HUES64 (cell line): Measurements from ENCODE around the gene AK9. TPM values are rescaled to one million over a fixed set of nuclear protein-coding genes. Genes with fewer than 3 reads are reported as not detected.
"Not testable (repeated sequence)": the region's sequence is repeated elsewhere in the genome, so short reads cannot be mapped to it uniquely, and the experiment has no call there.

Experiments
- H3K27ac ChIP-seq: 2 replicates; pipeline ENCODE4 v1.7.0; 2013; ENCODE audit warnings: low read depth, low read length, inconsistent platforms
- H3K27me3 ChIP-seq: 2 replicates; pipeline ENCODE4 v1.6.1; 2013; ENCODE audit warnings: mild to moderate bottlenecking, low read length; ENCODE audit not compliant: insufficient read depth
- H3K36me3 ChIP-seq: 2 replicates; pipeline ENCODE4 v1.6.1; 2013; ENCODE audit warnings: mild to moderate bottlenecking, low read length; ENCODE audit not compliant: insufficient read depth
- H3K4me1 ChIP-seq: 2 replicates; pipeline ENCODE4 v1.6.1; 2013; ENCODE audit warnings: mild to moderate bottlenecking, low read length, moderate library complexity; ENCODE audit not compliant: insufficient read depth
- H3K4me3 ChIP-seq: 2 replicates; pipeline ENCODE4 v1.5.1; 2013; ENCODE audit warnings: mild to moderate bottlenecking, low read length, moderate library complexity
- H3K9ac ChIP-seq: 2 replicates; pipeline ENCODE4 v1.6.1; 2013; ENCODE audit warnings: mild to moderate bottlenecking, low read depth, low read length
- H3K9me3 ChIP-seq: 2 replicates; pipeline ENCODE4 v1.6.1; 2013; ENCODE audit warnings: low read depth, low read length; ENCODE audit not compliant: insufficient read depth
- WGBS: fragments of 150-250, 120-280 bp; methylation state at CpG from one replicate; pipeline ENCODE4 v1.1.7; 2013; ENCODE audit warnings: missing lambda C conversion rate; 5-methylcytosine and 5-hydroxymethylcytosine counted together
- polyA plus RNA-seq, 2 experiments: library from polyadenylated mRNA; stranded (reverse); fragments of 50-300 nt; gene quantifications; one replicate each; pipeline ENCODE4 v1.2.3, GENCODE V29; 2013

Gene AK9
- 2.1 TPM for polyA plus RNA-seq (2013, experiment 1 of 2)
- polyA plus RNA-seq (2013, experiment 2 of 2) = 3.4 TPM

GRCh38 chr6:109690737-109691621, at the start of gene AK9, which contains the start of gene FIG4:
Gene AK9, minus strand, starts transcription at chr6:109691202. Its CDS starts 15,457 bp downstream, at chr6:109675745.
Gene FIG4, plus strand, starts transcription at chr6:109691296. Its CDS starts 140 bp downstream, at chr6:109691436.
- no peaks in the 10 kb centered on the region for H3K27me3 ChIP-seq
- H3K9me3 ChIP-seq = no peaks in the 10 kb centered on the region
- peak within 1 kb of the TSS; percentile 86 for H3K4me3 ChIP-seq
- peak within 1 kb of the TSS; percentile 65 for H3K9ac ChIP-seq
- peak within 1 kb of the TSS; percentile 86; the same call in 1 of the 2 replicates for H3K27ac ChIP-seq
- peaks cover 4% of the 10 kb centered on the region; the same call in 1 of the 2 replicates for H3K36me3 ChIP-seq
- under 1% methylated on average over 47 of the region's 47 CpGs for WGBS
- H3K4me1 ChIP-seq = no peaks in the 10 kb centered on the region

GRCh38 chr6:109740787-109741186, 49.8 kb upstream of the AK9 start:
- 96% methylated on average over 7 of the region's 7 CpGs for WGBS
- H3K9me3 ChIP-seq = no peaks in the 10 kb centered on the region
- no peak overlapping the region for H3K9ac ChIP-seq
- H3K4me1 ChIP-seq = peaks cover 22% of the 10 kb centered on the region
- H3K36me3 ChIP-seq = peaks cover 10% of the 10 kb centered on the region
- H3K27ac ChIP-seq = no peak overlapping the region
- H3K27me3 ChIP-seq = no peaks in the 10 kb centered on the region
- H3K4me3 ChIP-seq = no peak overlapping the region

GRCh38 chr6:109739686-109740085, 48.7 kb upstream of the AK9 start:
- no peaks in the 10 kb centered on the region for H3K9me3 ChIP-seq
- H3K4me3 ChIP-seq = no peak overlapping the region
- 93% methylated on average over 2 of the region's 3 CpGs for WGBS
- H3K27ac ChIP-seq = no peak overlapping the region
- peaks cover 18% of the 10 kb centered on the region for H3K36me3 ChIP-seq
- peaks cover 28% of the 10 kb centered on the region for H3K4me1 ChIP-seq
- no peak overlapping the region for H3K9ac ChIP-seq
- no peaks in the 10 kb centered on the region for H3K27me3 ChIP-seq

GRCh38 chr6:109738667-109739066, 47.7 kb upstream of the AK9 start:
- Histone ChIP-seq H3K4me3 (no peak overlapping the region), H3K4me1 (peaks cover 28% of the 10 kb centered on the region), H3K36me3 (peaks cover 17% of the 10 kb centered on the region; the same call in 1 of the 2 replicates), H3K9ac (no peak overlapping the region), H3K9me3 (no peaks in the 10 kb centered on the region), H3K27me3 (no peaks in the 10 kb centered on the region), H3K27ac (no peak overlapping the region)
- WGBS = 95% methylated on average over 2 of the region's 2 CpGs

GRCh38 chr6:109738255-109738654, 47.3 kb upstream of the AK9 start:
- H3K4me1 ChIP-seq = peaks cover 28% of the 10 kb centered on the region
- H3K4me3 ChIP-seq = no peak overlapping the region
- no peak overlapping the region for H3K27ac ChIP-seq
- 92% methylated on average over 1 of the region's 1 CpG for WGBS
- peaks cover 15% of the 10 kb centered on the region; the same call in 1 of the 2 replicates for H3K36me3 ChIP-seq
- no peak overlapping the region for H3K9ac ChIP-seq
- no peaks in the 10 kb centered on the region for H3K27me3 ChIP-seq
- no peaks in the 10 kb centered on the region for H3K9me3 ChIP-seq

- Histone ChIP-seq H3K9ac (no peak overlapping the region), H3K27ac (peak overlapping the region; percentile 67), H3K4me3 (no peak overlapping the region), H3K27me3 (no peaks in the 10 kb centered on the region), H3K4me1 (peaks cover 28% of the 10 kb centered on the region), H3K9me3 (no peaks in the 10 kb centered on the region), H3K36me3 (peaks cover 12% of the 10 kb centered on the region; the same call in 1 of the 2 replicates)
- 0% methylated on average over 1 of the region's 1 CpG for WGBS
These were observed 45.4 kb upstream of the AK9 start for GRCh38 chr6:109736273-109737025.

DNA sequence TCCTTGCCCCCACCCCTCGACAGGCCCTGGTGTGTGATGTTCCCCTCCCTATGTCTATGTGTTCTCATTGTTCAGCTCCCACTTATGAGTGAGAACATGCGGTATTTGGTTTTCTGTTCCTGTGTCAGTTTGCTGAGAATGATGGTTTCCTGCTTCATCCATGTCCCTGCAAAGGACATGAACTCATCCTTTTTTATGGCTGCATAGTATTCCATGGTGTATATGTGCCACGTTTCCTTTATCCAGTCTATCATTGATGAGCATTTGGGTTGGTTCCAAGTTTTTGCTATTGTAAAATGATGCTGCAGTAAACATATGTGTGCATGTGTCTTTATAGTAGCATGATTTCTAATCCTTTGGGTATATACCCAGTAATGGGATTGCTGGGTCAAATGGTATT, 34.2 kb upstream of the AK9 start:
- not testable (repeated sequence) for H3K27ac ChIP-seq, H3K36me3 ChIP-seq, H3K9ac ChIP-seq, H3K4me1 ChIP-seq, H3K9me3 ChIP-seq, H3K4me3 ChIP-seq, H3K27me3 ChIP-seq
- WGBS = 95% methylated on average over 3 of the region's 3 CpGs

DNA sequence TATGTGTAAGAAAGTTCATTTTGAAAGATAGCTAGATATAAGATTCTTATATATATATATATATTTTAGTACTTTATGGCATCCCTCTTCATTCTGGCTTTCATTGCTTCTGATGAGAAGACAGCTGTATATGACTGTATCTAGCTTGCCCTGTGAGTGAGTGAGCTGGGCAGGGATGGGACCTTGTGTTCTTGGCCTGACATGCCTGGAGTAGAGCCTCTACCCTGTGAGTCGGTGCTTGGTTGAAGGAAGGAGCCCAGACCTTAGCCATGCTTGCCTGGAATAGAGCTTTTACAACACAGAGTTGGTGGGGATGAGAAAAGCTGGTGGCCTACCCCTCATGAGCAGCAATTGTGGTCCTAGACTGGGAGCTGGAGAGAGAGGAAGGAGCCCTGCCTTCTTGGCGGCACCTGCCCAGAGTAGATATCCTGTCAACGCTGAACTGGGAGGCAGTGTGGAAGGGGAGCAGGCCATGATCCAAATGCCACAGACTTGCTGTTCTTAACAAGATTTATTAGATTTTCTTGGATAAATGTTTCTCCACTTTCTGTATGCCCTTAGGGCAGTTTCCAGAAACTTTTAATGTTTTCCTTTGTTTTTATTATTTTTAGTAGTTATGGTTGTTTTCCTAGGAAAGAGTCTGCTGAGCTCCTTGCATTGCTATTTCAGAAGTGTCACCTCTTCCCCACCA, 31.7 kb upstream of the AK9 start:
- 96% methylated on average over 3 of the region's 3 CpGs for WGBS
- Histone ChIP-seq H3K9me3 (no peaks in the 10 kb centered on the region), H3K36me3 (0 out of 2 replicates have a peak, but pooled peaks cover 2% of the 10 kb centered on the region)

DNA sequence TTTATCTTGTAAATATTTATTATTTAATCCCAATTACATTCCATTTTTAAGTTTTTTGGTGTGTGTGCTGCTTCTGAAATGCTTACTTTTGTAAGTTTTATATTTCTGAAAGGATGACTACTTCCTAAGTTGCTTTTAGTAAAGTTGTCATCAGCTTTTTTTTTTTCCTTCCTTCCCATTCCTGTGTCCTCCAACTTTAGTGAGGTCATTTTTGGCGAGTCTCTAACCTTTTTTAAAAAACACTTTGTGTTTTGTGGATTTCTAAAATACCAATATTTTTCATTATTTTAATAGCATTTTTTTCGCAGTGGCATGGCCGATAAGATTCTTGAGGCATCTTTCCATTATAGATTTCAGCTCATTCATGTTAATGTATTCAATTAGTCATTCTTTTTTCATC, 31.0 kb upstream of the AK9 start:
- Histone ChIP-seq H3K4me1 (no peaks in the 10 kb centered on the region), H3K27ac (no peak overlapping the region), H3K9ac (no peak overlapping the region), H3K27me3 (no peaks in the 10 kb centered on the region), H3K4me3 (no peak overlapping the region), H3K9me3 (no peaks in the 10 kb centered on the region), H3K36me3 (peaks cover 2% of the 10 kb centered on the region; the same call in 1 of the 2 replicates)
- 100% methylated on average over 2 of the region's 3 CpGs for WGBS

More for the DNA sequence above, 31.7 kb upstream of the AK9 start:
- Histone ChIP-seq H3K27ac (no peak overlapping the region), H3K4me3 (no peak overlapping the region), H3K27me3 (no peaks in the 10 kb centered on the region), H3K9ac (no peak overlapping the region), H3K4me1 (no peaks in the 10 kb centered on the region)

- H3K4me3 ChIP-seq = no peak overlapping the region
These were observed 29.3 kb upstream of the AK9 start for GRCh38 chr6:109720311-109720710.

More at GRCh38 chr6:109720311-109720710, 29.3 kb upstream of the AK9 start:
- Histone ChIP-seq H3K36me3 (peaks cover 2% of the 10 kb centered on the region; the same call in 1 of the 2 replicates), H3K4me1 (no peaks in the 10 kb centered on the region), H3K27ac (no peak overlapping the region), H3K27me3 (no peaks in the 10 kb centered on the region), H3K9ac (no peak overlapping the region), H3K9me3 (no peaks in the 10 kb centered on the region)
- WGBS = over 99% methylated on average over 3 of the region's 3 CpGs
